SU-DHL-6 (cell line): Measurements from ENCODE around the gene KRTAP29-1.

Source experiments
- H2AFZ ChIP-seq: fragments of 200-600 bp; sonication (generic); 2 replicates; pipeline ENCODE4 v1.6.1; 2014; ENCODE audit warnings: low read depth, mild to moderate bottlenecking, moderate library complexity, mixed read lengths, antibody characterized with exemption, low read length; ENCODE audit not compliant: severe bottlenecking
- H3F3A ChIP-seq: fragments of 200-600 bp; shearing (Covaris generic); 2 replicates; pipeline ENCODE4 v1.6.0; 2016; ENCODE audit warnings: antibody characterized with exemption, mild to moderate bottlenecking; ENCODE audit not compliant: insufficient read depth
- H3K27ac ChIP-seq: fragments of 200-600 bp; sonication (generic); 2 replicates; pipeline ENCODE4 v1.5.1; 2016; ENCODE audit warnings: low read depth, mild to moderate bottlenecking, low read length, moderate library complexity, mixed read lengths
- H3K27me3 ChIP-seq: fragments of 200-600 bp; sonication (generic), shearing (Covaris generic); 2 replicates; pipeline ENCODE4 v1.6.0; 2014; ENCODE audit warnings: mild to moderate bottlenecking, low read length
- H3K36me3 ChIP-seq: fragments of 200-600 bp; sonication (generic); 2 replicates; pipeline ENCODE4 v1.6.1; 2014; ENCODE audit warnings: mild to moderate bottlenecking, low read length, mixed read lengths
- H3K4me2 ChIP-seq: fragments of 300-600, 200-600 bp; shearing (Covaris generic), sonication (generic); 2 replicates; pipeline ENCODE4 v1.6.0; 2014; ENCODE audit warnings: low read length, low read depth, mild to moderate bottlenecking; ENCODE audit not compliant: poor library complexity, severe bottlenecking
- H3K4me3 ChIP-seq: fragments of 200-600 bp; sonication (generic); 2 replicates; pipeline ENCODE4 v1.5.1; 2014; ENCODE audit warnings: antibody characterized with exemption, low read length, mild to moderate bottlenecking, mixed read lengths; ENCODE audit not compliant: insufficient read depth, poor library complexity, severe bottlenecking
- H3K79me2 ChIP-seq: fragments of 200-600 bp; sonication (generic); 2 replicates; pipeline ENCODE4 v1.6.1; 2014; ENCODE audit warnings: mild to moderate bottlenecking, low read length, moderate library complexity; ENCODE audit not compliant: insufficient read depth
- H3K9ac ChIP-seq: fragments of 200-600 bp; sonication (generic); 2 replicates; pipeline ENCODE4 v1.7.0; 2014; ENCODE audit warnings: mild to moderate bottlenecking, low read length
- H3K9me2 ChIP-seq: fragments of 200-600 bp; sonication (generic); replicated peaks from 2 replicates; pipeline ENCODE4 v1.6.1; 2014; ENCODE audit warnings: low read length; ENCODE audit not compliant: insufficient read depth
- H3K9me3 ChIP-seq: fragments of 200-600 bp; sonication (generic); 2 replicates; pipeline ENCODE4 v1.6.1; 2014; ENCODE audit warnings: low read length, mixed read lengths; ENCODE audit not compliant: insufficient read depth
- H4K20me1 ChIP-seq: fragments of 200-600 bp; sonication (generic); 2 replicates; pipeline ENCODE4 v1.6.1; 2014; ENCODE audit warnings: low read depth, mild to moderate bottlenecking, antibody characterized with exemption, low read length, moderate library complexity, mixed read lengths
- EZH2phosphoT487 ChIP-seq: fragments of 200-600 bp; sonication (generic), shearing (Covaris generic); conservative IDR thresholded peaks from 2 replicates; pipeline ENCODE4 v1.6.1; 2018; ENCODE audit warnings: mild to moderate bottlenecking, antibody characterized with exemption, low read length, moderate library complexity, mixed read lengths
- TF ChIP-seq, protein P1 (sequence below): fragments of 200-600 bp; sonication (generic); IDR thresholded peaks from one replicate; pipeline ENCODE4 v1.5.1; 2017; ENCODE audit warnings: antibody characterized with exemption, mild to moderate bottlenecking, low read length, moderate library complexity; ENCODE audit not compliant: insufficient read depth, poor library complexity, severe bottlenecking

The KRTAP29-1 gene

DNA sequence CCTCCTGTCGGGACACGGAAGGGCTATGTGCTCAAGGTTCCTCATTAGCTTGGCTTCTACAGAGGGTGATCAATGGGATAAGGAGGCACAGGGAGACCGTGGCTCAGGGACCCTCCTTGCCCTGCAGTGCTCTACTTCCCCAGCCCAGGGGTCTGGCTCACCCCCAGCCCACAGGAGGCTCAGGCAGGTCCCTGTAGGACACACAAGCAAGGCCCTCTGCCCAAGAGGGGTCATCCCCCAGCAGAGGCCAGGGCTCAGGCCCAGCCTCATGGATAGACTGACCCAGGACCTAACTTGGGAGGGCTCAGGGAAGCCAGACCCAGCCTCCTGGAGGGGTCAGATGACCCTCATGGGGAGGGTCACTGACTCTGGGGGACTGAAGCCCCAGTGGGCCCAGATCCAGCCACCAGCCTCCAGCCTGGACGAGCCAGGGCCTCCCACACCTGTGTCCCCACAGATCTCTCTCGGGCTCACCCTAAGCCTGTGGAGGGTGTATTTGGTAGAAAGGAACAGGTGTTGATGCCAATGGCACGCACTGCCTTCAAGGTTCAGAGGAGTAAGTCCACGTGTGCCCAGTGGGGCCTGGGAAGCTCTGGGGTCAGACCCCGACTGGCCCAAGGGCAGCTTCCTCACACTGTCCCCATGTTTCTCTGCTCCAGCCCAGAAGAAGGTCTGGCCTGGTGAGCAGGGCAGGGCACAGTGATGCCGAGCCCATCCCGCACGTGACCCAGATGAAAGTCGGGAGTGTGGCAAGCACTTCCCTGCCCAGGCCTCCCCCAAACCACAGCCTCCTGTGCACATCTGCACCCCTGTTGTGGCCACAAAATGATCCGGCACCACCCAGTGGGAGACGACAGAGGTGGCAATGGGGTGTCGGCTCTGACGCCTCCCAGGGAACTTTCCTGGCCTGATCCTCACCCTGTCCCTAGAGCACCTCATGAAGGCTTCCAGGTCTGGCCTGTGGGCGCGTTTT lies 23.8 kb upstream of the KRTAP29-1 start:
- H3K9ac ChIP-seq: no peak overlapping the region
- no peaks in the 10 kb centered on the region for H3K9me2 ChIP-seq
- no peak overlapping the region for H2AFZ ChIP-seq
- TF ChIP-seq, protein P1, sequence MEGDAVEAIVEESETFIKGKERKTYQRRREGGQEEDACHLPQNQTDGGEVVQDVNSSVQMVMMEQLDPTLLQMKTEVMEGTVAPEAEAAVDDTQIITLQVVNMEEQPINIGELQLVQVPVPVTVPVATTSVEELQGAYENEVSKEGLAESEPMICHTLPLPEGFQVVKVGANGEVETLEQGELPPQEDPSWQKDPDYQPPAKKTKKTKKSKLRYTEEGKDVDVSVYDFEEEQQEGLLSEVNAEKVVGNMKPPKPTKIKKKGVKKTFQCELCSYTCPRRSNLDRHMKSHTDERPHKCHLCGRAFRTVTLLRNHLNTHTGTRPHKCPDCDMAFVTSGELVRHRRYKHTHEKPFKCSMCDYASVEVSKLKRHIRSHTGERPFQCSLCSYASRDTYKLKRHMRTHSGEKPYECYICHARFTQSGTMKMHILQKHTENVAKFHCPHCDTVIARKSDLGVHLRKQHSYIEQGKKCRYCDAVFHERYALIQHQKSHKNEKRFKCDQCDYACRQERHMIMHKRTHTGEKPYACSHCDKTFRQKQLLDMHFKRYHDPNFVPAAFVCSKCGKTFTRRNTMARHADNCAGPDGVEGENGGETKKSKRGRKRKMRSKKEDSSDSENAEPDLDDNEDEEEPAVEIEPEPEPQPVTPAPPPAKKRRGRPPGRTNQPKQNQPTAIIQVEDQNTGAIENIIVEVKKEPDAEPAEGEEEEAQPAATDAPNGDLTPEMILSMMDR: no peak
- TF ChIP-seq EZH2phosphoT487: no peak
- H3K27ac ChIP-seq: no peak overlapping the region
- no peaks in the 10 kb centered on the region for H3K79me2 ChIP-seq
- H3K27me3 ChIP-seq: no peaks in the 10 kb centered on the region
- H3K4me2 ChIP-seq: no peak overlapping the region
- no peaks in the 10 kb centered on the region for H4K20me1 ChIP-seq
- no peaks in the 10 kb centered on the region for H3K9me3 ChIP-seq
- no peaks in the 10 kb centered on the region for H3K36me3 ChIP-seq
- no peak overlapping the region for H3K4me3 ChIP-seq
- no peaks in the 10 kb centered on the region for H3F3A ChIP-seq

DNA sequence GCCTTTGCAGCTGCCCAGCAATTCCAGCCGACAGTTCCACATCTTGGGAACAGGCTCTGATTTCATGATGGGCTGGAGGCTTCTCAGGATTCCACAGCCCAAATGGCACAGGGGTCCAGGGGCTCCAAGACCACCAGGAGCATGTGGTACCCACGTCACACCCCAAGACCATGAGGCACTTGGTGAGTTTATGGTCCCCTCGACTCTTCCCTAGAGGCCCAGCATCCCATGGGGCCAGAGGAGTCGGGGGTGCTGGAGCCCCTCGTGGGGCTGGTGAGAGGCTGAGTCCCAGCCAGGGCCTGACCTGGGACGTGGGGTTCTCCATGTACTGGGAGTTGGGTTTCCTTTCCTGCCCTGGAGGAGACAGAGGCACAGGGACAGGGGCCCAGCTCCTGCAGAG lies 23.0 kb upstream of the KRTAP29-1 start:
- Histone ChIP-seq H2AFZ (no peak overlapping the region), H3K36me3 (no peaks in the 10 kb centered on the region), H3K27me3 (no peaks in the 10 kb centered on the region), H3K4me2 (no peak overlapping the region), H3F3A (no peaks in the 10 kb centered on the region), H3K27ac (no peak overlapping the region), H3K9ac (no peak overlapping the region), H3K4me3 (no peak overlapping the region), H3K9me2 (no peaks in the 10 kb centered on the region), H3K9me3 (no peaks in the 10 kb centered on the region), H3K79me2 (no peaks in the 10 kb centered on the region), H4K20me1 (no peaks in the 10 kb centered on the region)
- TF ChIP-seq, protein P1: no peak
- TF ChIP-seq EZH2phosphoT487: no peak

GRCh38 chr17:41325126-41325525 lies 22.5 kb upstream of the KRTAP29-1 start:
- no peak overlapping the region for H3K9ac ChIP-seq
- H3K9me2 ChIP-seq: no peaks in the 10 kb centered on the region
- no peak overlapping the region for H2AFZ ChIP-seq
- H3K4me2 ChIP-seq: no peak overlapping the region
- H3K4me3 ChIP-seq: no peak overlapping the region
- TF ChIP-seq, protein P1: no peak
- no peak for TF ChIP-seq EZH2phosphoT487
- no peaks in the 10 kb centered on the region for H3K79me2 ChIP-seq
- no peak overlapping the region for H3K27ac ChIP-seq
- no peaks in the 10 kb centered on the region for H3F3A ChIP-seq
- H3K9me3 ChIP-seq: 0 out of 2 replicates have a peak, but pooled peaks cover 1% of the 10 kb centered on the region
- H4K20me1 ChIP-seq: no peaks in the 10 kb centered on the region
- H3K27me3 ChIP-seq: no peaks in the 10 kb centered on the region
- no peaks in the 10 kb centered on the region for H3K36me3 ChIP-seq
